GM19240 (cell line): ENCODE measurements around the gene PTPRD.
"Not testable (repeated sequence)": the region's sequence is repeated elsewhere in the genome, so short reads cannot be mapped to it uniquely, and the experiment has no call there.

Experiments used
- DNase-seq: peaks from one replicate; pipeline ENCODE4 v3.0.0; 2011; ENCODE audit warnings: low spot score; ENCODE audit not compliant: insufficient read length

The PTPRD gene

GRCh38 chr9:8701904-8702303, 1910.9 kb downstream of the PTPRD start:
- no peak for DNase-seq

- DNase-seq: not testable (repeated sequence)
These were observed 1915.2 kb downstream of the PTPRD start for GRCh38 chr9:8697565-8697964.

GRCh38 chr9:8696516-8696915, 1916.3 kb downstream of the PTPRD start:
- DNase-seq: no peak

GRCh38 chr9:8694983-8695588, 1917.7 kb downstream of the PTPRD start:
- no peak for DNase-seq

GRCh38 chr9:8693464-8693863, 1919.3 kb downstream of the PTPRD start:
- no peak for DNase-seq

- no peak for DNase-seq
These were observed 1926.3 kb downstream of the PTPRD start for GRCh38 chr9:8686516-8686915.

GRCh38 chr9:8685825-8686224, 1927.0 kb downstream of the PTPRD start:
- DNase-seq: no peak

- no peak for DNase-seq
These were observed 1927.7 kb downstream of the PTPRD start for GRCh38 chr9:8684978-8685708.

GRCh38 chr9:8683496-8683895, 1929.3 kb downstream of the PTPRD start:
- no peak for DNase-seq

GRCh38 chr9:8680658-8681057, 1932.1 kb downstream of the PTPRD start:
- DNase-seq: no peak

- DNase-seq: no peak
These were observed 1932.6 kb downstream of the PTPRD start for GRCh38 chr9:8680157-8680556.

- no peak for DNase-seq
These were observed 1933.4 kb downstream of the PTPRD start for GRCh38 chr9:8679371-8679822.

- DNase-seq: no peak
These were observed 1935.1 kb downstream of the PTPRD start for GRCh38 chr9:8677741-8678140.

GRCh38 chr9:8674536-8674935, 1938.3 kb downstream of the PTPRD start:
- DNase-seq: no peak

GRCh38 chr9:8673830-8674229, 1939.0 kb downstream of the PTPRD start:
- DNase-seq: no peak

- no peak for DNase-seq
These were observed 1942.1 kb downstream of the PTPRD start for GRCh38 chr9:8670751-8671150.

GRCh38 chr9:8668751-8669150, 1944.1 kb downstream of the PTPRD start:
- no peak for DNase-seq

GRCh38 chr9:8668231-8668630, 1944.6 kb downstream of the PTPRD start:
- DNase-seq: no peak

- no peak for DNase-seq
These were observed 1946.7 kb downstream of the PTPRD start for GRCh38 chr9:8666060-8666459.

- DNase-seq: no peak
These were observed 1952.4 kb downstream of the PTPRD start for GRCh38 chr9:8660383-8660782.

- no peak for DNase-seq
These were observed 1953.7 kb downstream of the PTPRD start for GRCh38 chr9:8659108-8659507.

- no peak for DNase-seq
These were observed 1957.7 kb downstream of the PTPRD start for GRCh38 chr9:8655071-8655470.

GRCh38 chr9:8653855-8654254, 1958.9 kb downstream of the PTPRD start:
- no peak for DNase-seq
